Amniotic epithelial cell (primary cell): ENCODE data around the gene SHC4.
A peak's percentile ranks its signal among the peaks of the same experiment; 100 is the strongest.

Experiments
- DNase-seq: peaks from one replicate; pipeline ENCODE4 v3.0.0-alpha.2; 2010; ENCODE audit warnings: low read depth

The SHC4 gene

DNA sequence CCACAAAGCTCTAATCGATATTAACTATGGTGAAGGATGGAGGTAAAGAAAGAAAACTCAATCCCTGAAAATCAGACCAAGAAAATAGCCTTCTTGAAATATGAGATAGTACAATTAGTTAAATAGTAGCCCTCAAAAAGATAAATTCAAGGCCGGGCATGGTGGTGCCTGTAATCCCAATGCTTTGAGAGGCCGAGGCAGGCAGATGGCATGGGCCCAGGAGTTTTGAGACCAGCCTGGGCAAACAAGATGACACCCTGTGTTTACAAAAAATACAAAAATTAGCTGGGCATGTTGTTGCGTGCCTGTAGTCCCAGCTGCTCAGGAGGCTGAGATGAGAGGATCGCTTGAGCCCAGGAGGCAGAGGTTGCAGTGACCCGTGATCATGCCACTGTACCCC is 121.2 kb downstream of the SHC4 start:
- no peak for DNase-seq

DNA sequence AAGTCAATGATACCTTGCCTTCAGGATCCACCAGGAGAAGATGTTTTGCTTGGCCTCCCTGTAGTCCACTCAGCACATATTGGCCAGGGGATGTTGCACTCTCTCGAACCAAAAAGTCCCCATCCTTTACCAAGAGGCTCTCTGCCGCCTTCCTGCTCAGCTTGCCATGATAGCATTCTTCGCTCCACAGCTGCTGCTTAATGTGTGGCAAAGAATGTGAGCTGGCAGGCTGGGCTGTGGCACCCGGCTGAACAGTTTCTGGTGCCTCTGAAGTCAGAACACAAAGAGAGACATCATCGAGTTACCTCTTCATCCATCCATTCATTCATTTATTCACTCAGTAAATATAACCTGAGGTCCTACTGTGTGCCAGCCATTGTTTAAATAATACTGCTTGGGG is 129.0 kb downstream of the SHC4 start:
- no peak for DNase-seq

DNA sequence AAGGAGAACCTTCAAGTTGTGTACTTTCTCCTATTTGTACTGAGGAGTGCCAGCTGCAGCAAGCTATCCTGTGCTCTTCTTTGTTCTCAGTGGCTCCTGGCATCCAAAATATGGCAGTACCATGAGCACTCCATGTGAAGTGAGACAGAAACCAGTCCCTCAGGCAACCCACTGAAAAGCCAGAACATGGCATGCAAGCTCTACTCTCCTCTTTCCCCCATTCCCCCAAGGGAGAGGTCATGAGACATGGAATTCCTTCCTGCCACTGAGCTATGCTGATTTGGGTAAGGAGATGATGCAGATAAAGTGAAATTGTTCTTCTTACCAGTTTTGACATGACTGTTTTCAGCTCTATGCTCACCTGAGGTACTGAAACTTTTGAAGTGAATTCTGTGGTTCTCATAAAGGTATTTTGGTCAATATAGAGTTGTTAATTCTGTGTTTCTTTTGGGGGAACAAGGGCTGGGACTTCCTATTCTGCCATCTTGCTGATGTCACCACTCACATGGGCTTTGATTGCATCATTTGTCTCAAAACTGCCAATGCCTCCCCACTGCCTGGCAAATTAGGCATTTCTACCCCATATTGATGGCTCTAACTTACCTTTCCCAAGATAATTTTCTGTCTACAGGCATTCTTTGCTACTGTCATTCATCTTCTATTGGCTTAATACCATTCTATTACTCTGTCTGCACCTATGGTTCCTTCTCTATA is 130.0 kb downstream of the SHC4 start:
- DNase-seq, result no peak

DNA sequence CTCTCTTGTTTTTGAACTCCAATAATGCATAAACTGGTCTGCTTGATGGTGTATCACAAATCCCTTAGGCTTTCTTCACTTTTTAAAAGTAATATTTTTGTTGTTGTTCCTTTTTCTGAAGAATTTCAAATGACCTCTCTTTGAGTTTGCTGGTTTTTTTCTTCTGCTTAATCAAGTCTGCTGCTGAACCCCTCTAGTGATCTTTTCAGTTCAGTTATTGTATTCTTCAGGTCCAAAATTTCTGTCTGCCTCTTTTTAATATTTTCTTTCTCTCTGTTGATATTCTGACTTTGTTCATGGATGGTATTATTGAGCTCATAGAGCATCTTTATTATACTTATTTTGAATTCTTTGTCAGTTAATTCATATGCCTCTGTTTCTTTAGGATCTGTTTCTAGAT is 131.1 kb downstream of the SHC4 start:
- DNase-seq, result no peak

DNA sequence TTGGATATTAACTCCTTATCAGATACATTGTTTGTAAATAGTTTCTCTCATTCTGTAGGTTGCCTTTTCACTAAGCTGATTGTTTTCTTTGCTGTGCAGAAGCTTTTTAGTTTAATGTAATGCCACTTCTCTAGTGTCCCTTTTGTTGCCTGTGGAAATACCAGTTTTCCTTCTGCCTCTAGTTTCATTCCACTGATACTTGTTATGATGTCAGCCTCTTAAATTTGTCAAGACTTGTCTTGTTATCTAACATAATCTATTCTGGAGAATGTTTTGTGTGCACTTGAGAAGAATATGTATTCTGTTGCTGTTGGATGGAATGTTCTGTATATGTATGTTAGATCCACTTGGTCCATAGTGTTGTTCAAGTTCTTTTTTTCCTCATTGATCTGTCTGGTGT is 134.8 kb downstream of the SHC4 start:
- DNase-seq, result no peak

DNA sequence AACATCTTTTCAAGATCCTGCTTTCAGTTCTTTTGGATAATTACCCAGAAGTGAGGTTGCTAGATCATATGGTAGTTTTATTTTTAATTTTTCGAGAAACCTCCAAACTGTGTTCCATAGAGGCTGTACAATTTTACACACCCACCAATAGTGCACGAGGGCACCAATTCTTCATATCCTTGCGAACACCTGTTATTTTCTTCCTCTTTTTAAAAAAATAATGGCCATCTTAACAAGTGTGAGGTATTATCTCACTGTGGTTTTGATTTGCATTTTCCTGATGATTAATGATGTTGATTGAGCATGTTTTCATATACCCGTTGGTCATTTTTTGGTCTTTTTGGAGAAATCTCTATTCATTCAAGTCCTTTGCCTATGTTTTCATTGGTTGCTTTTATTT is 135.2 kb downstream of the SHC4 start:
- no peak for DNase-seq

DNA sequence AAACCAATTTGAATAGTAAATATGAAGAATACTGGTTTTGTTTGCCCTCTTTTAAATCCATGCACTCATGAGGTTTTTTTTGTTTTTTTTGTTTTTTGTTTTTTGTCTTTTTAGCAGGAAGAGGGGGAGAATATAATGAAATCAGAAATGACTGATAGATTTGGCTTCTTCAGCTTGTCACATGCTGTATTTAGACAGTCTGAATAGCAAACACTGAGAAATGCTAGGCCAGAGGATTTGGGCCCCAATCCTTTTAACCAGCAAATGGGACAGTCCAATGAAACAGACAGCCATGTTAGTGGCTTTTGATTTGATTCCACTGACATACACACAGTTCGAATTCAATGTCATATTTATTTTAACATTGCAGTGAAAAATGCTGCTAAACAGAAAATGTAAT is 138.6 kb downstream of the SHC4 start:
- no peak for DNase-seq

DNA sequence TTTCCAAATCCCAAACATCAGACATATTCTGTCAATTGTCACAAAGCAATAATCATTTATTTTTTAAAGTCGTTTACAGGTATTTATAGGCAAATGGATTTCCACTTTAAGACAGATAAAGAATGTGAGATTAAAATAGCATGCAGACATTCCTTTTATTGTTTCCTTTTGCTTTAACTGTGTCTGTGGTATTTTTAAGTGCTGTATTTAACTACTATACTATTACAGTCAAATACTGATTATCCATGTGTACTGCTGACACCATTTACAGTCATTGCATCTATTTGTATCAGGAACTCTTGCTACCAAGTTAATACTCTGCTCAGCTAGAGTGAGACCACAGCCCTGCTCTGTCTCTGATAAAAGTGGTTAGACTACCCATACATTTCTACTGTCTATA is 140.0 kb downstream of the SHC4 start:
- DNase-seq, result no peak

DNA sequence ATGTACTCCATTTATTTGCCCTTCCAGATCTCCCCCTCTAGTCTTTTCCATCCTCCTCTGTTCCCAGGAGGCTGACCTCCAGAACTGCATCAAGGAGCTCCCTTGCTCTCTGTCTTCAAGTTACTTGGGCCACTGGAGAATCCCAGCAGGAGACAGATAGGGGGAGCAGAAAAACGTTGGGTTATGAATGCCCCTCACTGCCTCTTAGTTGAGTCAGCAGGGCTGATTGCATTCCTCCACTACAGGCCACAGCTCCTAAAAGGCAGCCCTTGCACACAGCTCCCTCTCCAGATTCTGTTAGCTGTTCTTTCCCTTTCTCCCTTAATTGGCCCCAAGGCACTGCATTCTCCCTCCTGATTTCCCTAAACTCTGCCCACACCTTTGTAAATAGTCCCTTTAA is 140.5 kb downstream of the SHC4 start:
- DNase-seq, result peak; percentile 12

DNA sequence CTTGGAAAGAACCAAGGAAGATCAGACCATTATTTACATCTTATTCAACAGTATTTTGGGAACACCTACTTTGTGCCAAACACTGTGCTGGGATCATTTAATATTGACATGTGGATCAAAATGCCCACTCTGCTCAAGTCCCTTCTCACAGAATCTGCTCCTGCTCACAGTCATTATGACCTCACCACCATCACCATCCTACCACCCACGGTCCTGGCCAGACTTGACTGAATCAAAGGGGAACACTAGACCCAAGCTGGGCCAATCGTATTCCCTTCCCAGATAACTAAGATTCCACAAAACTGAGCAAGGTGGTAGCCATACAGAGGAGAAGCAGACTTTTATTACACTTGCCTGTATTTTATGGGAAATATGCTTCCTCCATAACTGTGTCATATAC is 149.4 kb downstream of the SHC4 start:
- no peak for DNase-seq

DNA sequence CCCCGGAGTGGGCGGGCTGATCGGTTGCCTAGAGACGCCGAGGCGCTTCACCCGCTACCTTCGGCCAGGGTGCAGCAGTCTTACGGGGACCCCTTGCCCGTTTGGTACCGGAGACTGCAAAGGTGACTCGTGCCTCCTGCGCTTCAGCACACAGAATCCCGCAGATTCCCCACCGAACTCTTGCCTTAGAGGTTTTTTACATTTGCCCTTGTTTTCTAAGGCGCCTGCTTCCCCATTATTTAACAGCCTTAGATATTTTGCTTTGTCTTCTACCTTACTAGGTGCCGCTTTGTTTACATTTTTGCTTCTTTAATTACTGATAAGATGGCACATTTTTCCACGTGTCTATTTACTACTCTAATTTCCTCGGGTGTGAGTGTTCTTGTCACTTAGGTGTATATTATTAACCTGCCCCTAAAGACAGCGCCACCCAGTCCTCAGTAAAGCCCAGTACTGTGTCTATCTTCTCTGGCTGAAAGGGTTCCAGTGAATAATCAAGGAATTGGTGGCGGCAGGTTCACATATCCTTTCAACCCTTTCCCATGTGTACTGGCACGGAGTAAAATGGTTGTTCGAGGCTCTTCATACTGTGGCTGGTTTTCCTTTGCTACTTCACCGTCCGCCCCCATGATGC is 152.3 kb downstream of the SHC4 start:
- no peak for DNase-seq

DNA sequence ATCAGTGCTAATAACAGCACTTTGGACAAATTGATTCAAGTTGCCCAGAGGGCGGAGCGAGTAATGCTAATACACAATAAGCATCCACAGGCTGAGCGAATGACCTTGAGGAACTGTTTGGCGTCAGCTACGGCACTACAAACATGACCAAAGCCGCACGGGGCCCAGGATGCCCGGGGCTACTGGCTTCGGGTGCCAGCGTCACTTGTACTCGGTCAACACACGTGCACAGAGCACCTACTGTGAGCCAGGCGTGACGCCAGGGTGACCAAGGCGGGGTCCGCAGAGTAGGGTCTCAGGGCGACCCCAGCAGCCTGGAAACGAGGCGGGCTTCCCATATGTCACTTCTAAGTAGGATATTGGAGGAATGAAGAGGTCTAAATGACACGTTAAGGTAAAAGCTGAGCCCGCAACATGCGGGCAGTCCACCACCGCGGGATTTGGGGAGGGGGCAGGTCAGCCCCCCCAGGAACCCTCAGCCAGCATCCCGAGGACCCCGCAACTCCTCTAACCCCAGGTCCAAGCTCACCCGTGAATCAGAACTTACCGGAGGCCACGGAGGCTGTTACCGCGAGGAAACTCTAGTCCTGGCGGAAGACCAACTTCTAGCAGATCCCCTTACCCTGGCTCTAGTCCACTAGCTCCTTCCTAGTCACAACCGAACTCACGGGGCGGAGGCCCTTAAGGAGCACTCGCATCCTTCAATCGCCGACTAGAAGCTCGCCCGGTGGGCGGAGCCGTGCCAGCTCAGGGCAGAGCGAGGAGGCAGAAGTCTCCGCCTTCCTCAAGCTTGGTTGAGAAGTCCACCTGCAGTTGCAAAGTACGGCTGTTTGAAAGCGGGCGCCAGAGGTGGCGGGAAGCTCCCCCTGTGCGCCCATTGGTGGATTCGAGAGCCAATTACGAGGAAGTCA is 153.1 kb downstream of the SHC4 start, which contains the start of gene CEP152:
Gene CEP152, minus strand, starts transcription at position 656 of the 911 bp plus-strand sequence. CDS start 5,420 bp downstream, outside the sequence.
- DNase-seq, result peak; percentile 100

DNA sequence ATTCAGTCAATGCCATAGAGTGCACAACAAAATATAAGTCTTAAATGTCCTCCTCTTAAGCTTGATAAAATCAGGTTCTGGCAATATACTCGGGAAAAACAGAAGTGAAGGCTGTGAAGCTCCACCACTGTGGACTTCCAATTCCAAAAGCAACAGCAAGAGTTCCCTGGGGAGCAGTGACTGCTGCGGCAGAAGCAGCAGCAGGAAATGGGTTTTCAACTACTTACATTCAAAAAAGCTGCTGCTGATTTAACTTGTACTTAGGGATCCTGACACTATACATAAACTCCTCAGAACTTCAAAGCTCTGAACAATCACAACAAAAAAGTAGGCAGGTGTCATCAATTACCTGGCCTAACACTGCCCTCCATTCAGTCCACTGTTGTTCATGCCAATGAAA is 157.6 kb downstream of the SHC4 start:
- no peak for DNase-seq

DNA sequence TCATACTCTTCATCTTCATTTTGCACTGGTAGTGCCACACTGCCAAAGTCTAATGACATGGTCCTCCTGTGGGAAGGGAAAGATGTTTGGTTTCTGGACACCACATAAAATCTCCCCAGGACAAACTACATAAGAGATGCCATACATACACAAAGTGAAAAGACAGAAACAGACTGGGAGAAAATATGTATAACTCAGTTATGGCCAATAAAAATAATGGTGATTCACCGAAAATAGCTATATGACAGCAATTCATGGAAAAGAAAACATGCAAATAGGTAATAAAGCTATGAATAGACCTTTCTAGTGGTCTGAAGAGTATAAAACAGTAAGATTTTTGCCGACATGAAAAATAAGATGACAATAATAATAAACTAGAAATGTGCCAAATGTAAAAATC is 158.1 kb downstream of the SHC4 start:
- no peak for DNase-seq

DNA sequence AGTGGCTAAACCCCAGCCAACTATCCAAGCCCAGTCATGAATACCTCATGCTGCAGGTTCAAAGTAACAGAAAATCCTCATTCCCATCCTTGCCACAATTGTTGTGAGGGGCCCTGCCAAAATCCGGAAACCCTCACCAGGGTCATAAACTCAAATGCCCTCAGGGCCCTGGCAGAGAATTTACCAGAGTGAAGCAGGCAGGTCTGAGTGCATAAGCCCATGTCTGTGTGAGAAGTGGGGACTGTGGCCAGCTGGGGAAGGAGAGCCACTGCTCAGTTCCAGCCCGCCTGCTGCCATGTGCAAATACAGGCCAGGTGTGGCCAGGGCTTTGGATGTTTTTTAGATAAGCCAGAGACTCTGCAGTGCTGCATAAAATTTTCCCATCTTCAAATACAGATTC is 159.8 kb downstream of the SHC4 start:
- no peak for DNase-seq

DNA sequence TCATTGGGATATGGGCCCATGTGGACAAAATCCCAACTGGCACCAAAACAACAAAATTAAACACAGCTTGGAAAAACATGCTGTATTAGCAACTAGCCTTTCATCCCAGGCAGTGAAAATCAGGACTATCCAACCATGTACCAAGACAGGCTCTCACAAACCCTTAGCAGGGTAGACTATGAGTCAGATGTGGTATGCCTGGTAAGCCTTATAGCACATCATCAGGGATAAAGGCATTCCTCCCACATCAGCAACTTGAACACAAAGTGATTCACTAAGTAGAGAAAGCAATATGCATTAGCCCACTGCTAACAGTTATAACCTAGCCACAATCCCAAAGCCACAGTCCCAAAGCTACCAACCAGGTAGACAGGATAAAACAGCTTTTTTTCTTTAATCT is 160.9 kb downstream of the SHC4 start:
- peak; percentile 98 for DNase-seq

DNA sequence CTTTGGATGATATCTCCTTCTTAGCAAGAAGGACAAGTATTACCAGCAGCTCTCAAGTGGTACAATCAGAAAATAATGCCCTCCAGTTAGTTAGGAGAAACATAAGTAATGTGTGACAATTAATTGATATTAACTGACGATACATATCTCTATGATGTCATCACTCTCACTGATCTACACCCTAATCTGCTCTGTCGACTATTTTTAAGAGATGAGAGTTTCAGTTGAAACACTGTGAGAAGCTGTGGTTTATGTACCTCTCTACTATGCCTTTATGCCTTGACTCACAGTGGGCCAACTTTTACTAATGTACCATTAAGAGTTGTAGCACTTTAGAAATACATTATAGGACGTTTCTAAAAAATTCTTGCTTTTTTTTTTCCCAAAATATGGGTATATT is 161.5 kb downstream of the SHC4 start:
- no peak for DNase-seq

DNA sequence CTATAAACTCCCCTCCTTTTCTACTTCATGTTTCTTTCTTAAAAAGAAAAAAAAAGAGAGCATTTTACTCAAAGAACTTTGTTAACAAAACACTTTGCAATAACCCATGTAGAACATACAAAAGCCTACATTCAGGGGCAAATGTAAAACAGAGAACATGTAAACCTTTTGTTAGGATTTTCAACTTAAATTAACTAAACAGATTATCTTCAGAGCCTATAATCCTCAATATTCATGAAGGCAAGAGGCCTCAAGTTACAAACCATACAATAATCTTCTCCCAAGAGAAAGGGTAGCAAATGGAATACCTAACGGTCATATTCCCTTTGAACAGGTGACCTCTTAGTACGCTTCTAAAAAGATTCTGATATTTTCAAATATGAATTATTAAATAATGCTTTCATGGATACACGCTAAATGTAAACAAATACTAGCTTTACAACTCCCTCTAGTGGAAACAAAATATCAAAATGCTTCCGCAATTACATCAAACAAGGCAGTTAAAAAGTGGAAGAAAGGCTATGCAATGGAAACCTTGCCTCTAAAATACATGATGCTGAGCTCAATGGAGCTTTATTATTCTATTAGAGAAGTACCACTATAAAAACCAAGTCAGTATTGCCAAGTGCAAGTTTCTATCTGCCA is 162.8 kb downstream of the SHC4 start:
- peak; percentile 61 for DNase-seq

DNA sequence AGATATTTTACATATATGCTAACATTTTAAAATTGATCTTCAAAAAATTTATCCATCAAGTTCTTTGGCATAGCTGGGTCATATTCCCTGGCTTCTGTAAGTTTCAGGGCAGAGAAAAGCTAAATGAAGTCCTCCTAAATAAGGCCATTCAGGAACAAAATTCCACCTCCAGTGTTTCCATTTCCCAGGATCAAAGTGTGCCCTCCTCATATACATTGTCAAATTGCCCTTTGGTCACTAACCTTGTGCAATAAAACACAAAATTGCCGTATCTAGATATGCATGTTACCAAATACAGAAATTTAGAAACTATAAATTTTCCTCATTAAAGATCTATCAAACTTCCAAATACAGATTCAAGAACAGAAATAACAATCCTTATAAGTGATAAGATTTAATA is 163.5 kb downstream of the SHC4 start:
- DNase-seq, result no peak

DNA sequence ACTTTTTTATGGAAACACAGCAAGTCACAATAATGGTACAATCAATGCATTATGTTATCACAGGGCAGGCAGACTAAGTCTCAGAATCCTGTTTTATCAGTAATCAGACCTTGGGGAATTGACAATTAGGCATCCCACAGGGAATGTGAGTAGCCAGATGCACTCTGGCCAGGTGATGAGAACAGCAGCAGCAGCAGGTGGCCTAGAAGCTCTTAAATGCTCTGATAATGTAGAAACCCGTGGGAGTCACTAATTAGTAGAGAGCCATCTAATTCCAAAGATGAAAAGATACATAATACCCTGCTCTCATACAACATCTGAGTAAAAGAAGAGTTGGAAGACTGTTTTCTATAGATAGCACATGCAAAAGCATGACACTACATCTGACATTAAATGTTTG is 165.4 kb downstream of the SHC4 start:
- no peak for DNase-seq

DNA sequence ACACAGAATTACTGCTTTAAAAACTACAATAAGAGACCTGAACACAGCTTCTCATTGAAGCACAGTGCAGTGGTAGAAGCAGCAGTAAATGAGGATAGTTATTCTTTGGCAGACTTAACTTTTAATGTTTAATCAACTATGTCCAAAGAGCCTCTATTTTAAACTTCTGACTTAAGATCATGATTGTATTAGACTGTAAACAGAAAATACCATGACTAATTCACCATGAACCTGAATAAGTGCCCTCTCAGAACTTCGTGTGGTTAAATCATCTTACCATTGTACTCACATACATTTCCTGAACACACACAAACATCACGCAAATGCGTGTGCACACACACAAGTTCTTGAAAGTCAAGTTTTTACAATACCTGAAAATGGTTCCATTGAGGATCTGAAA is 166.8 kb downstream of the SHC4 start:
- DNase-seq, result peak; percentile 68

DNA sequence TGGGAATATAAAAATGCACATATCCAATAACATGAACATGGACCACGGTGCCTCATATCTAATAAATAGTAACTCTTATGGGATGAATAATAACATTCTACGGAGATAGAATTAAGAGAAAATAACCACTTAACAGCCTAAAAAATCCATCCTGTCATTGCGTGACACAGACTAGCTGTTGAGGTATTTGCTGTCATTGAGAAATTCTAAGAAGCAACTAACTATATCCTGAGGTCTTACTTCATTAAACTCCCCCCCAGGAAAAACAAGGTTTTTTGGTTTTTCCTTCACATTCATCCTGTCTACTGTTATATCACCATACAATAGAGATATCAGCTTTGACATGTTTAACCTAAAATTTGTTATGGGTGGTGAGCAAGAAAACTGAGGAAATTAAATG is 167.2 kb downstream of the SHC4 start:
- no peak for DNase-seq
